ENCODE data around the gene SLC7A1.

The SLC7A1 gene

DNA sequence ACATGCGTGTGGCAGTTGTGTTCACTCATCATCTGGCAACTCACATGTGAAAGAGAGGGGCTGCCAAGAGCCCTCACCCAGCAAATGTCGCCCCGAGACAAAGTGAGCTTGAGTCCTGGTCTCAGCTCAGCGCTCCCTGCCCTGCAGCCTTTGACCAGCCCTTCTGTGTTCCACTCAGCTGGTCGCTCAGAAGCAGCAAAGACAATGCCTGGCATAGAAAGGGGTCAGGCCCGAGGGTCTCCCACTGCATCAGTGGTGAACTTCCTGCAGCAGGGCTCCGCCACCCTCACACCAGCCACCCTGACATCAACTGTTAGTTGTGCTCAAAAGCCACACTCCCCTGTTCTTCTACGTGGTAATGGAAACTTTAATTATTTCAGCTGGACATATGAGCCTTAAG lies 68.0 kb downstream of the SLC7A1 start:
- no peak for DNase-seq

DNA sequence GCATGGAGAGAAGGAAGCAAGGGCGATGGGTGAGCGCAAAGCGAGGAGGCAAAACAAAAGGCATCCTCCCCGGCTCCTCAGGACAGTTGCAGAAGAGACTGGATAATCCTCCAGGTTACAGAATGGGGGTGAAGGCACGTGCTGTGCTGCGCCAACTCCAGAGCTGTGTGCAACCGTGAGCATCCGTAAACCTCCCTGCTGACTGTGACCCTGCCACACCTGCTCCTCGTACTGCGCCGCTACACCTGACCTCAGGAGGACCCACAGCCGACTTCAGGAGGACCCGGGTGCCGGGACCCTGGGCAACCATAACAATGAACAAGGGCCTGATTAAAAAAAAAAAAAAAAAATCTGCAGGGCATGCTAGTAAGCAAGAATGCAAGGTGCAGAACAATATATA lies 68.7 kb downstream of the SLC7A1 start:
- no peak for DNase-seq

DNA sequence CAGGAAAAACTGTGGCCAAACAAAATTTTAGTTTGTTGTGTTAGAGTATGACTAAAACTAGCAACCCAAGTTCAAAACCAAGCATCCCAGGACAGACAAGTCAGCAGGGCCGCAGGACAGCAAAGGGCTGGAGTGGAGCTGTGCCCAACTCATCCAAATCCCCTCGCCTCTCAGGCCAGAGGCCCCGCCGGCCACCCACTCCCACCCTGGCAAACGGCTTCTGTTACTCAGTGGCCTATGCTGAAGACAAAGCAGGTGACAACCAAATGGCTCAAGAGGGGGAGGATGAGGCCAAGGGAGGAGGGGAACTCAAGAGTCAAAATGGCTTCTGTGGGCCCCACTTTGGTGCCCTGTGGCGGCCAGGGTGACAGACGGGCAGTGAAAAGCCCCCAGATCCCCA lies 69.7 kb downstream of the SLC7A1 start:
- DNase-seq, result no peak

DNA sequence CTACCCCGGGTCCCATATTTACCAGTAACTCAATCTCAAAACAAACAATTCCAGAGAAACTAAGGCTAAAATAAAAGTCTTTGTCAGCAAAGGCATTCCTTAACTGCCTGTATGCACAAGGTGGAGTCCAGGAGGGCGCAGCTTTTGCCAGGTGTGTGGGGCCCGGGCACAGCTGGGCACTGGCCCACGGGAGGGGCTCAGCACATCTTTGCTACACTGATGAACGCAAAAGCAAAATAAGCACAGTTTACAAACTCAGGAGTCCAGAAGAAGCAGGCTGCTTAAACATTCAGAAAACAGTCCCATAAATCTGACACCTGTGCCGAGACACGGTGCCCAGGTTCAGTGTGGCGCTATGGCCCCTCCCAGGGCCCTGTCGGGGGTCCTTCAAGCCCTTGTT lies 70.8 kb downstream of the SLC7A1 start:
- no peak for DNase-seq

DNA sequence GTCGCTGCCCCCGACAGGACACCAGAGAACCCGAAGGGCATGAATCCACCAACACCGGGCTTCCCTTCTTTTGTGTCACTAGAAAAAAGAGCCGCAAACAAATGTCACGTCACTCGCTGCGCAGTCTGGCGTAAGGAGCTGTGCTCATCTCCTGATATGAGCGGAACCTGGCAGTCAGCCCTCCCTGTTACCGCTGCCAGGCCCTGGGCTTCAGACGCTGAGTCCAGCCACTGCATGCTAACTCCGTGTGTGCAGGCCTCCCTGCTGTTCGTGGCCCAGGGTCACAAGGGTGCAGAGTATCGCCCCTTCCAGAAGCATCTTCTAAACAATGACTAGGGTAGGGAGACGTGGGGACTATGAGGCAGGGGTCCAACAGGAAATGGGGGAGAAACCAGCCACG lies 71.3 kb downstream of the SLC7A1 start:
- DNase-seq, result no peak

DNA sequence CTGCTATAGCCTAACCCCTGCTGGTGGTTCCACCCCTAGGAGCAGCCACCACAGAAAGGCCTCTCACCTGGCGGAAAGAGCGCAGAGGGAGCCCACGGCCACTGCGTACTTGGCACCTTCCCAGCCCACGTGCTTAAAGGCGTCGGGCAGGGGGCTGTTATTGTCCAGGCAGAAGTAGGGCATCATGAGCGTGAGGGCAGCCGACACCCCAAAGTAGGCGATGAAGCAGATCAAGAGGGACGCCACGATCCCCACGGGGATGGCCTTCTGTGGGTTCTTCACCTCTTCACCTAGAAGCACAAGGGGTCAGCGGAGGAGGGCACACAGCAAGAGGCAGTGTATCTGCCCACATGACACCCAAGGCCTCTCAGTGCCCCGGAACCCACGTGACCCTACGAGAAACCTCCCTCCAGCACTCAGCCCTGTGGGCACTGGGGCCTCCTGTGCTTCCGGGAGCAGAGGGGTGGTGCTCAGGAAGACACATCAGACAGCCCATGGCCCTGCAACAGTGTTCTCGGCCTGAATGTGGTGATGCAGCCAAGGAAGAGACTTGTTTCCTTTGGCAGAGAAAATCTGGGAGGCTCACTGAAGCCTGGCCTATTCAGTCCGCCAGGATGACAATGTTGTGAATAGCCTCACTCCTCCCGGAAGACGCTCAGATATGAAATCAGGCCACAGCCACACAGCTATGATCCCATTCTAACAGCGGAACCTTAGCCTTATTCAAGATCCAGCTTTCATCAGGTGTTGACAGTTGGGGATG lies 72.1 kb downstream of the SLC7A1 start:
- no peak for DNase-seq

DNA sequence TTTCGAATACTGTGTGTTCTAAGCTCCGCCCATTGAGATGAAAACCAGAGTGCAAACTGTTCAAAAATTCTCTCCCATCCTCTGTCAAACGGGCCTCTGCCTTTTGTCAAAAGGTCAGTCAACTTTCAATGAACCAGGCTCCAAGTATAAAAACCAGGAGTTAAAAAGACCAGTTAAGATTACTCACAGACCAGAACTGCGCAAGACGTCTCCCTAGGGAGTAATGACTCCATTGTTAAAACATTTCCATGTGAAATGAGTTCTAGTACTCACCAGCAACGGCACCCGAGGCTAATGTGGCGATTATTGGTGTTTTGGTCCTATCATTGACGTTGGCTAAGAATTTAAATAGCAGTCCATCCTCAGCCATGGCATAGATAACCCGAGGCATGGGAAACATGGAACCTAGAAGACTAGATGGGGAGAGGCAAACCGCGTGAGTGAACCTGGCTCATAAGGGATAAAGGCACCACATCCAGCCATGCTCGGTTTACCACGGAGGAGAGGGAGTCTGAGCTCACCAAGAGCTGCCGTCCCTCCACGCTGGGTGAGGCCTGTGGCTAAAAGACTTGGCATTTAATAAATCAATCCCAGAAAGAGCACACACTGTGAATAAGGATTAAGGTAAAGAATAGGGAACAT lies 73.3 kb downstream of the SLC7A1 start:
- no peak for DNase-seq

DNA sequence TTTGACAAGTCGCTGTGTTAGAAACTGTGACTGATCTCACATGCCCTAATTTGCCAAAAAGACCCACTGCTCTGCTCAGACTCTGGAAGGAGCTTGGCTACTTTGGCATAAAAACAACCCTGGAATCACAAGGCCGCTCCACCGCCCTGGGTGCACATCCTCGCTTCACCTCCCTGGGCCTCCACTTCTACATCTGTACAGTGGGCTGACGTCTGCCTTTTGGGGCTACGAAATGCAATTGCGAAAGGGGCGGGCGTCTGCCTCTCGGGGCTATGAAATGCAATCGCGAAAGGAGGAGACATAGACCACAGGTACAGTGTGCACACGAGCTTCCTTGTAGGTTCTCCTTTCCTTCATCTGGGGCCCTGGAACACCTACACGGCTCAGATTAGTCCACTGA lies 74.2 kb downstream of the SLC7A1 start:
- no peak for DNase-seq

DNA sequence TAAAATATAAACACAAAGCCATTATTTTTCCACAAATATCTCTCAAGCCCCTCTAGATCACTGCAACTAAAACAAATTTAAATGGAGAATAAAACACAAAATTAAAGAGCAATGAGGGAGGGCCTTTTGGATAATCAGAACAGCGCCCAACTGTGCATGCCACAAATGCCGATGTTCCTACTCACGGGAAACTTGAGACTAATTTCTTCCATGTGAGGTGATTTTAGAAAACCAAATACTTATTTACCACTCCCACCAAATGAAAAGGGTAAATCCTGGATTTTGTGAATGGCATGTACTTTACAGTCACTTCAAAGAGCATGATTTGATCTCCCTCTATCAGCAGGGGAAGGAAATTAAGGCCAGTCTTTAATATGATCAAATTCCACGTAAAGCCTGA lies 74.8 kb downstream of the SLC7A1 start:
- no peak for DNase-seq

DNA sequence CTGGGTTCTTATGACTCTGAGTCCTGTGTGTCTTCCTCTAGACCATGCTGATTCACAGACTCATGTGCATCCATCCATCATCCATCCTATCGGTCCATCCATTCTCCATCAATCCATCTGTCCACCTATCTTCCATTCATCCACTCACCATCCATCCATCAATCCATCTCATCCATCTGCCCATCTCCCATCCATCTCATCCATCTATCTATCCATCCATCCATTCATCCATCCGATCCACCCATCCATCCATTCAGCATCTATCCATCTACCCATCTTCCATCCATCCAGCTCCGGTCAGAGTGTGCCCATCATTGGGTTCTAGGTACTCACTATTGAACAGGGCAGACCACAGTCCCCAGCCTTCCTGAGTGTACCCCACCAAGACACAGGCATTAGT lies 75.6 kb downstream of the SLC7A1 start:
- DNase-seq, result no peak

DNA sequence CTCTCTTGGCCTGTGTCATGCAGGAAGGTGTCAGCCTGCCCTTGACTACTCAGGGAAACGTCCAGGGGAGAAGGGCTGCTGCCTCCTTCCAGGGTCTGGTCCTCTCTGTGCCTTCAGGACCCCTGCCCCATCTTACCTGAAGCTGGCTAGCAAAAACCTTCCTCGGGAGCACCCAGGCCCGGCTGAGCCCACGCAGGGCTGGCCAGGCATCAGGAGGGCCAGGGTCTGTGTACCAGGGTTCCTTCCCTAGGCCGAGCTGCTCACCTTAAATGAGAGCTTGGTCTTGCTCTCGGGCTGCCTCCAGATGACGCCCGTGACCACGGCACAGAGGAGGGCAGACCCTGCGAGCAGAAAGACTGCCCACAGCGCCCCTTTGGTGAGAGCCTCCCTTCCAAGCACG lies 78.6 kb downstream of the SLC7A1 start:
- no peak for DNase-seq

DNA sequence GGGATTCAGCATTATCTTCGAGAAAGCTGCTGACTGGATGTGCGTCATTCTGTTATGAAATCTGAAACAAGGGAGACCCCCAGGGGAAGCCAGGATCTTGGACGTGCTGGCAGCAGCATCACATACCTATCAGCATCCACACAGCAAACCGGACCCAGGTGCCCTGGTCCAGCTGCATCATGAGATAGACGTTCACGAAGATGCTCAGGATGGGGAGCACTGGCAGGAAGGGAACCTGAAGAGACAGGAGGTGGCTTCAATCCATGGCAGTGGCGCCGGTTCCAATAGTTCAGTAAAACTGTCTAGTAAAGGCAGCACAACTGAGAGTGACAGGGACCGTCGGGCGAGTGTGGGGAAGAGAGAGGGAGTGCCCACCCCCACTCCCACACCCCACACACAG lies 79.5 kb downstream of the SLC7A1 start:
- DNase-seq, result no peak

DNA sequence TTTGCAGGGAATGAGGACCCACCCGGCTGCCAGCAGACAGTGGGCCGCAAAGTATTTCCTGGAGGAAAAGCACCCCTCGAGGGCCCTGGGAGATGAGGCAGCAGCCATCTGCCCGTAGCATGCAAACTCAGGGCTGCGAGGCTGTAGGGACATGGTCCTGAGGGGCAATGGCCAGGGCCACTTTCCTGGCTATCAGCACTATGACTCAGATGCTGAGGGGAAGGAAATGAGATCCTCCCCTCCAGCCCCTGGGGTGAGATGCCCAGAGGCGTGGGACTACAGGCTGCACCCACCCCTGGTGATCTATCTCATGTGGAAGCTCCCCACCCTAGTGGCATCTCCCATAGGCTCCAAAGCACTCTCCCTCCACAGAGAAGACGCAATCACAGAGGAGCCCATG lies 80.1 kb downstream of the SLC7A1 start:
- DNase-seq, result no peak

DNA sequence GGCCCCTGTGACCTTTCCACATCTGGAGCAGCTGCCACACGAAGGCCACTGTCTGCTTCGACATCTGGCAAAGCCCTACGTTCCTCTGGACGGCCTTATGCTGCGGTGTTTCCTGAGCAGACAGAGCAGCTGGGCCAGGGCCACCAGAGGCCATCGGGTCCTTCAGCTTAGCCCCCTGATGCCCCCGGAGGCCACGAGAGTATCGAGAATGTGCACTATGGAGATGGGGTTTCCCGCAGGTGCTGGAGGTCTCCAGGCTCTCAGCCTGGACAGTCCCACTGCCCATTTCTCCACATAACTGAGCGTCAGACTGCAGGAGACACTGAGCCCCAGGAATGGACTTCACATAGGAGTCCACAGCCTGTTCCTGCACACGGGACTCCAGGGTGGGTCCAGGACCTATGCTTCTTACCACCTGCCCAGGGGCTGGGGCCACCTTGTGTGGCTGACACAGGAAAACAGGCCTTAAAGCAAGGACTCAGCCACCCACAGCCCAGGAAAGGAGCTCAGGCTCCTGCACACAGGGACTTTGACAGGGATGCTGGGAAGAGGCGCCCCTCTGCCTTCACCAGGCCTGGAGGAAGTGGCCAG lies 80.7 kb downstream of the SLC7A1 start:
- DNase-seq, result no peak

DNA sequence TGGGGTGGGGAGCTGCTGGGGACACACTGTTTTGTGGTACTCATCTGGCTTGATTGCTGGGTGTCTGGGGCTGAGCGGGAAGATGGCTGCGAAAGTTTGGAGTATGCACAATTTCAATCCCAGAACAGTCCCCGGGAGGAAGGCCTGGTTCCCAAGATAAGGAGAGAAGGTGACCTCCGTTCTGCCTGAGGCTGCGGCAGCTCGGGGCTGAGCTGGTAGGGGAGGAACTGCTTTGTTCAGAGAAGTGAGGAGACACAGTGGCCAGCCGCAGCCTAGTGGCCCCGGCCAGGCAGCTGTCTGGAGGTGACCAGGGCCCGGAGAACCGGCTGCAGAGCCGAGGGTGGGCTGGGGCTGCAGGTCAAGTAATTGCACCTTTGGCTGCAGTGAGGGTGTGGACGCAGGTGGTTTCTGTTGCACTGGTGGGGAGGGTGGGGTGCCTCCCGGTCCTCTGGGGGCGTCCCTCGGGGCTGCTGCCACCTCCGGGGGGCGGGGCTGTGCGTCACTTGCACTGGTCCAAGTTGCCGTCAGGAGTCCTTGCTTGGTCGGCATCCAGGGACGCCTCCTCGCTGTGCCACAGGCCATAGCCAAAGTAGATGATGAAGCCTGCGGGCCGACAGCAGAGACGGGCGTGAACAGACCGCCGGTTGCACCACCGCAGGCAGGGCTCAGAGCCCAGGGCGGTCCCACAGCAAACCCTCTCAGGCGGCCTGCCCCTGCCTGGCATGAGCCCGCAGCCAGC lies 81.3 kb downstream of the SLC7A1 start:
- no peak for DNase-seq

DNA sequence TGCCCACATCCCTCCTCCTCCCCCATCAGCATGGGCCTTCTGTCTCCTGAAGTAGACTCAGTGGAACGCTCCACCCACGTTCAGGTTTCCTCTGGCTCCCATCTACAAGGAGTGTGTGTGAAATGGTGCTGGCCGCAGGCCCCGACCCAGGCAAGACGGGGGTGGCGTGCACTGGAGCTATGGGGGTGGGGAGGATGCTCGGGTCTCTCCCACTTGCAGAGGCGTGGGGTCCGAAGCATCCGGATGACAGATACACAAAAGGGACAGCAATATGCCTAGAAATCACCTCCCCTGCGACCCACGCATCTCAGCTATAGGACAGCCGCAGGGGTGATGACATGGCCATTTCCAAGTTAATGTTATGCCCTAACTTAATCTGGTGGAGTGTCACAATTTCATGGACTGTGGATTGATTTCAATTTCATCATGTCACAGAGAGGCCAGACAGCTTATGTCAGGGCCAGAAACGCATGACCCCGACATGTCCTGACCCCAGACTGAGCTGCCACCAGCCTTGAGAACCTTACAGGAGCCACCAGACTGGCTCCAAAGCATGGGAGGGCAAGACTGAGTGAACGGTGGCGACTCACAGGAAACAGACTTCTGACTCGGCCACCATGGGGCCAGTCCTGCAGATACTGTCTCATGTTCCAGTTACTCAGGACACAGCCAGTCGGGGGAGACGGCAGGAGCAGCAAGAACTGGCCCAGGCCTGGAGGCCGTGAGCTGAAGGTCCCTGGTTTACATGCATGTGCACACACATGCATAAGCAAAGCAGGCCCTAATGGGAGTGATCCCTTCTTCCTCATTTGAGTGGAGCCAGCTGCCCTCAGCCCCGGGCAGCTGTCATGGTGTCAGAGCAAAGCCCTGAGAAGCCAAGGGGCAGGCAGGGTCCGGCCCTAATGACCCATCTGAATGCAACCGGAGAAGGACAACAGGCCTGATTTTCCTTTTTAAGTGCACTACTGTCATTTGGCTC lies 82.2 kb downstream of the SLC7A1 start:
- no peak for DNase-seq

DNA sequence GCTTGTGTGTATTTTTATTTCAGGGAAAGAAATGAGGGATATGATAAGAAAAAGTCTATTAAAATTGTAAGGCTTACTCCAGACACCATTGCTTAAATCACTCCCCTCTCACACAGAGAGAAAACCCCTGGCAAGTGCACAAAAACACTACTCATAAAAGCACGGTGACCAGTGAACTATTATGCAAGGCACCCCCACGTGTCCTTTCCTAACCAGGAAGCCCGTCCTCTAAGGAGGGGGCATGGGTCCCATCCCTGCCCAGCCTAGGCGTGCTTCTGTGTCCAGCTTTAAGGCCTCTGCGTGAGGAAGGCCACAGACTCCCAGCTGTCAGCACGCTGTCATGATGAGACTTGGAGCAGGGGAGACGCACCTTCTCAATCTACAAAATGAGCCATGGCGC lies 83.5 kb downstream of the SLC7A1 start:
- DNase-seq, result no peak

DNA sequence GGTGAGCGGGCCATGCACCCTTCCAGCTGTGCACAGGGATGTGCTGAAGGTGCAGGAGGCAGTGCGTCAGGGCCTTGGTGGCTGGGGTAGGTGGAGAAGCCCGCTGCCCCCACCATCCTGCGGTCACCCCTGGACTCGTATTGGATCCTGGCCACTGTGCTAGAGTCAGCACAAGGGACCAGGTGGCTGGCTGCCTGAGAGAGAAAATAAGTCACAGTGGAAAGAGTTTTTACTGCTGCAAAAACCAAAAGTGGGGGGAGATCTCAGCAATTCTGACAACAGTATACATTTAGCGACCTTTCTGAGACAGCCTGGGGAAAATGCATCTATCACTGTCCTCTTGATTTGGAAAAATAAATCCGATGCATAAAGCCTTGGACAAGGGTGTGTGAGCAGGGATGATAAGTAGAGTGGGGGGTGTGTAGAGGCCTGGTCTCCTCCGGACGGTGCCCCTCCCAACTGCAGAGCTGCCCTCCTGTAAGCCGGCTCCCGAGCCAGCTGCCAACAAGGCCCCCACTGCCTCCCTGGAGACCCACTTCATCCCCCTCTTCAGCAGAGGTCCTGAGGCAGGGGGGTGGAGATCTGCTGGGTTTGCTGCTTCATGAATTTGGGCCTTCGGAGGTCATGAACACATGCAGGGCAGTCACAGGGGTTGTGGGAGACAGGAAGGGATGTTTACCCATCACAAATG lies 84.2 kb downstream of the SLC7A1 start:
- no peak for DNase-seq

DNA sequence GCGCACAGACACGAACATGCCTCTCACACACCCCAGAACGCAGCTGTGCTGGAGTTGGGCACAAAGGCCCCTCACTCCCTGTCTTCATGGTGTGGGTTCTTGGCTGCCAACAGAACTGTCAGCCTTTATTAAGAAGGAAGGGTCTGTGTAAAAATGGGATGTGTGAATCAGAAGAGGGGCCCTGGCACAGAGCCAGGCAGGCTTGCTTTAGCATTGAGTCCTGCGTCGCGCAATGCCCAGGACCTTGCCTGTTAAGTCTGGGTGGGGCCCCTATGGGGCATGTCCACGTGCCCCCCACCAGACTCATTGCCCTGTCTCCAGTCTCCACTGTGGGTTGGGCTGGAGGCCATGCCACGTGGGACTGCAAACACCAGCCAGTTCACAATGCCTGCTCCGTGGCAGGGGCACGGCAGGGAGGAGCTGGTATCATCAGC lies 84.8 kb downstream of the SLC7A1 start:
- no peak for DNase-seq

DNA sequence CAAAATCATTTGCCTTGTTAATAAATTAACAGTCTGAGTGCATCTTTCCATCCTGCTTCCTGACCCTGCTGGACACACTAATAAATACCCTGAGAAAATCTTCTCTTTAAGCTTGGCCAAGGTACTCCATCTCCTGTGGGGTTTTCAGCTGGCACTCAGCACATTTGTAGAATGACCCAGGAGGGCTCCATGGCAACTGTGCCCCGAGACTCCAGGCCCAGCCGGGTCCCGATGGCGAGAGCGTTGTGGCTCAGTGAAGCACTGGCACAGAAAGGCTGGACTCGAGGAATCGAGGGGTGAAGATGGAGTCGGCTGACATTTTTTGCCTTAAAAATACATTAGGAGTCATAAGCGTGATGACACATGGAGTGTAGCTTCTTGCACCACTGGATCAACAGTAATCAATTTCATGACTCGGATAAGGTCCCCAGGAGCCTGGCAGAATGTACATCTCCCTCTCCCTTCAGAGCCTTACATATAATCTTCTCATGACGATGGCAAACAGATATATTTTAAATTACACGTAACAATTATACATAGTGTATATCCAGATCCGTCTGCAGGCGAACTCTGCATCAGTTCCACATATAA lies 85.4 kb downstream of the SLC7A1 start:
- no peak for DNase-seq

DNA sequence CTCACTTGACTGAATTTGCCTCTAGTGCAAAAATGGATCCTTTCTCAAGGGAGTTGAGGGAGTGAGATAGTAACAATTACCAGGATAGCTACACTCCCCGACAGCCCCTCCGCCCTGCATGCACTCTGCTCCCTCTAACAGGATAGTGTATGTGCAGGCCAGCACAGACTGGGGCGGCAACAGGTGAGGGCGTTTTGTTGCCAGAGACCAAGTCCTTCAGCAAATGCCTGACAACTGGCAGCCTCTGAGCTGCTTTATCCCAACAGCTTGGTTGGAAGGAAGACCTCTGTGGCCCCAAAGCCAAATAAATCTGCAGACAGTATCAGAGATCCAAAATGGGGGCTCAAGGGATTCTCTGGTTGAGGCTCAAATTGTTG lies 86.6 kb downstream of the SLC7A1 start:
- DNase-seq, result no peak
